GM18870 (cell line): ENCODE measurements around the gene LCE1B.

Source experiments
- ATAC-seq: cut with Tn5 transposase; IDR thresholded peaks from one replicate; pipeline ENCODE4 v1.9.1; 2021; ENCODE audit warnings: moderate library complexity; ENCODE audit not compliant: unreplicated experiment

LCE1B gene

DNA sequence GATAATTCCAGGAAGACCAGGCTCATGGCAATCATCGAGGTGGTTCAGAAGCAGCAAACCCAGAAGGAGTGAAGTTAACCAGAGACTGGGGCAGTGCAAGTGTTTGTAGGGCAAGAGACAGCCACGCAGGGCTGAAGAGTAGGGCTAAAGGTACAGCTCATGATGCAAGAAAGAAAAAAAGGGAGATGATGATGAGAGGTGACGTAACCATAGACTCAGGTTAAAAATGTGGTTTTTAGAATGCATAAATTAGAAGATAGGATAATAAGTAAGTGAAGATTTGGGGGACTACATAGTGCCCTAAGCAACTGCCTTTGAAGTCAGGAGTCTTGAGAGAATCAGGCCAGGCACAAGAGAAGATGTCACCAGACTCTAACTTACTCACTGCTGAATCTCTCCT, 48.4 kb downstream of the LCE1B start:
- no peak for ATAC-seq

DNA sequence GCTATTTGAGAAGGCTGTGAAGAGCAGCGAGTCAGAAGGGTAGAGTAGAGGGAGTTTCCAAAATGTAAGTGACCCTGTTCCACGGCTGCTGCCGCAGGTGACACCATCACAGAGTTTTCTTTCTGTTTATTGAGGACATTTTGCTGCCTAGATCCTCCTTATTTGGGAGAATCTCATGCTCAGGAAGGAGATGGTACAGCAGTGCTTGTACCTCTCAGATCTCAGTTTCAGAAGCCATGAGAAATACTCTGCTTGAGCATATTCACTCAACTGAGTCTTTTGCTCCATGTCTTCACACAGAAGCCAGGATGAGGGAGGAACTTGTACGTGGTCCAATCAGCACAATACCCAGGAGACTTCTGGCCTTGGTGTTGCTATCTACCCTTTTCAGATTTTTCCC, 49.6 kb downstream of the LCE1B start:
- ATAC-seq = no peak
